K562 treated with DMSO at 1 percent for 48 hours (cell line): ENCODE measurements around the gene CREBZF. TPM values are rescaled to one million over a fixed set of nuclear protein-coding genes. Genes with fewer than 3 reads are reported as not detected.

ENCODE experiments used
- total RNA-seq: library from RNA; unstranded; fragments of 300-600 nt; gene quantifications from 2 replicates; pipeline ENCODE4 v1.2.3, GENCODE V29; 2022; ENCODE audit warnings: low replicate concordance; ENCODE audit errors: extremely low read depth

Gene CREBZF, protein sequence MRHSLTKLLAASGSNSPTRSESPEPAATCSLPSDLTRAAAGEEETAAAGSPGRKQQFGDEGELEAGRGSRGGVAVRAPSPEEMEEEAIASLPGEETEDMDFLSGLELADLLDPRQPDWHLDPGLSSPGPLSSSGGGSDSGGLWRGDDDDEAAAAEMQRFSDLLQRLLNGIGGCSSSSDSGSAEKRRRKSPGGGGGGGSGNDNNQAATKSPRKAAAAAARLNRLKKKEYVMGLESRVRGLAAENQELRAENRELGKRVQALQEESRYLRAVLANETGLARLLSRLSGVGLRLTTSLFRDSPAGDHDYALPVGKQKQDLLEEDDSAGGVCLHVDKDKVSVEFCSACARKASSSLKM
- not detected in 2 replicates for total RNA-seq

DNA sequence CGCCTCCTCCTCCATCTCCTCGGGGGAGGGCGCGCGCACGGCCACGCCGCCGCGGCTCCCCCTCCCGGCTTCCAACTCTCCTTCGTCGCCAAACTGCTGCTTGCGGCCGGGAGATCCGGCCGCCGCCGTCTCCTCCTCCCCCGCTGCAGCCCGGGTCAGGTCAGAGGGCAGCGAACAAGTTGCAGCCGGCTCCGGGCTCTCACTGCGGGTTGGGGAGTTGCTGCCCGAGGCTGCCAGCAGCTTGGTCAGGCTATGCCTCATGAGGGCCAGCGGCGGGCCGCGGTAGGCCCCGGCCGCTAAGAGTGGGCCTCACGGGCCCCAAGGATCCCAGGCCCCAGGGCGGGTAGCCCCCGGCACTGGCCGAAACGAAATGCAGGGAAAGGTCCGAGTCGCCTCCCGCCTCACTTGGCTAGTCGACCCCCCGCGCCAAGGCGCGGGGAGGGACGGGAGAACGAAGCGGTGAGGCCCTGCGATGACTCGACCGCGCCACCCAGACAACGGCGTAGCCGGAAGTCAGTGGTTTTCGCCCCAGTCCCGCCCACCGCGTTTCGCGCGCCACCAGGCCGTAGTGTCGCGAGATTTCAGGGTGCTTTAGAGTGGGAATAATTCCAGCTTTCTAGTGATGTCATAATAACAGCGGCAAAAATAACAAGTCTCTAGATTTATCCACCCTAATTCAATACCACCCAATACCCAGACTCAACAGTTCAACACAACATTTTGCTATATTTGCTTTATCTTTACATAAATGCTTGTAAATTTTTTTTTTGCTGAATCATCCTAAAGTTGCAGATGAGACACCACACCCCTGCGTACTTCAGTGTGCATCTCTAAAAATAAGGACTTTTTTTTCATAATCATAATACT is at the start of gene CREBZF:
Gene CREBZF, minus strand, starts transcription at position 515 of the 867 bp plus-strand sequence. Its CDS starts 254 bp downstream, at position 261.

DNA sequence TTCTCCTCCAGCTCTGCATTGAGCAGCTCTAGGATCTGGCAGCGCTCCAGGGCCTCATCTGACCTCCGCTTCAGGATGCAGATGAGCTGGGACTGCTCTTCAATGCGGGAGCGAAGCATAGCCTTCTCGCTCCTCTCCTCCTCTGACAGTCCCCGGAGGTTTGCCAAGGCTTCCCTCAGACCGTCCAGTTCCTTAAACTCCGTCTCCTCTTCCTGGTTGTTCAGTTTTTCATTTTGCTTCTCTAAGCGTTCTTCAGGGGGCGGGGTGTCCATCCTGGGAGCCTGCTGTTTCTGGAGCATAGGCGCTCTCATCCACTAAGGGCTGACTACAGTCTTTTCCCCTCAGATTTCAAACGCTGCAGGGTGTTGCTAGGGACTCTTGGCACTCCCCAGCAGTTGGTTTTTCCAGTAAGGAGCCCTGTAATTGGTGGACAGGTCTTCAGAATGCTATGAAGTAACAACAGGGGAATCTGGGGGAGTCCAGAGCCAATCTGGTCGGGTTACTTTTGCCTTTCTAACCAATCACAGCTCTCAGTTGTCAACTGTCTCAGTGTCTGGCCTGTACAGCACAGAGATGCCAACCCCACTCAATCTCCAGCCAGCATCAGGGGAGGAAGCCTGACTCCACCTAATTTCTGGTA is 21.0 kb upstream of the CREBZF start, which contains the start of gene CCDC89:
Gene CCDC89, minus strand, starts transcription at position 376 of the 640 bp plus-strand sequence. Its CDS starts 65 bp downstream, at position 311.

DNA sequence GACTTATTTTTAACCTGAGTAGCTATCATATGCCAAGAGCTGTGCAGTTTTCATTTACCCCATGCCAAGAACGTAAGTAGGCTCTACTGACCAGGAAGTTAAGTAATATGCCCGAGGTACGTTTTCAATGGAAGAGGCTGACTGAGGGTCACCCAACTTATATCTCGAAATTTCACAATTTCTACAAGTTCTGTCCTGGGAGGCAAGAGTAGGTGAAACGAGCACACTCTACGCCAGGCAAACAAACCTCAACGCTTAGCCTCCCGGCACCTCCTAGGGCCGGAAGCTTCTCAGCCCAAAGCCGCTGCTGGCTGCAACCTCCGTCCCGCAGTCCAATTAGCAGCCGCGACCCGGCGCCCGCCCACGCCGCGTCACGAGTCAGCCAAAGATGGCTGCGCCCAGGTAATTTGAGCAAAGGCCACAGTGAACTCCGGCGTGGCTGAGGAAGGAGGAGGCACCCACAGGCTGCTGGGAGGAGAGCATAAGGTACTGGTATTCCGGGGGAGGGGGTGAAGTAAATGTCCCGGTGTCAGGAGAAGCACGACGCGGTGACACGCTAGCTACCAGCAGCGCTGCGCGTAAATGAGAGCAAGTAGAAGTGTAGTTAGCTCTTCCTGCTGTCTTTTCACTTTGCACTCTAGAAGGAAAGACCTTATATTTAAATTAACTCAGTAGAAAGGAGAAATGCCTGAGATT is 17.2 kb downstream of the CREBZF start, which contains the start of gene TMEM126A:
Gene TMEM126A, plus strand, starts transcription at position 364 of the 696 bp plus-strand sequence. CDS start 2,289 bp downstream, outside the sequence.

DNA sequence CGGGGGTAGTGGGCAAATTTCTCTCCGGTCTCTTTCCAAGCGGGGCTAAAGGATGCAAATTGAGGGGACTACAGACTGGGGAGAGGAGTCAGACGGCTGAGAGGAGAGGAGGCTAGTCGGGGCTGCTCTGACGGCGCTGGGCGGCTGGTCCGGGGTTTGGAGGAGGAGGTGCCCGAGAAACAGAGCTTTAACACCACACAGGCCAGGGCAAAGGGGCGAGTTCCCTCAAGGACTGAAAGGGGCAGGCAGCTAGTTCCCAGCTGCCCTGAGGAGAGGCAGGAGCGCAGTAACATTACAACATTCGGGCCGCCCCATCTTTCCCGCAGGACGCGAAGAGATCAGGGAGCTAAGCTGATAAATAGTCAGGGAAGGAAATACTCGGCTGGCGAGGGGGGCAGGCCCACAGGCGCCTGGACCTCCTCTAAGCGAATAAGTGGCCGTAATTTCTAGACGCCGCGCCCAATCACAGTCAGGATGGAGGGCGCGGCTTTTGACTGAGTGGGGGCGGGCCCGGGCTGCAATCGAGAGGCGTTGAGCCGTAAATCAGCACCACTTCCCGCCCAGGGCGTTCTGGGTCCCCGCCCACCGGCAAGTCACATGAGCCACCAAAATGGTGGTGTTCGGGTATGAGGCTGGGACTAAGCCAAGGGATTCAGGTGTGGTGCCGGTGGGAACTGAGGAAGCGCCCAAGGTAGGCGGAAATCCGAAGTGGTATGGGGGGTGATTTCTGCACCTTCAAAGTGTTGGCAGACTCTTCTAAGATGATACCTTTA is 36.7 kb downstream of the CREBZF start, which contains the start of gene TMEM126B:
Gene TMEM126B, plus strand, starts transcription at position 596 of the 773 bp plus-strand sequence. Its CDS starts 15 bp downstream, at position 611.

DNA sequence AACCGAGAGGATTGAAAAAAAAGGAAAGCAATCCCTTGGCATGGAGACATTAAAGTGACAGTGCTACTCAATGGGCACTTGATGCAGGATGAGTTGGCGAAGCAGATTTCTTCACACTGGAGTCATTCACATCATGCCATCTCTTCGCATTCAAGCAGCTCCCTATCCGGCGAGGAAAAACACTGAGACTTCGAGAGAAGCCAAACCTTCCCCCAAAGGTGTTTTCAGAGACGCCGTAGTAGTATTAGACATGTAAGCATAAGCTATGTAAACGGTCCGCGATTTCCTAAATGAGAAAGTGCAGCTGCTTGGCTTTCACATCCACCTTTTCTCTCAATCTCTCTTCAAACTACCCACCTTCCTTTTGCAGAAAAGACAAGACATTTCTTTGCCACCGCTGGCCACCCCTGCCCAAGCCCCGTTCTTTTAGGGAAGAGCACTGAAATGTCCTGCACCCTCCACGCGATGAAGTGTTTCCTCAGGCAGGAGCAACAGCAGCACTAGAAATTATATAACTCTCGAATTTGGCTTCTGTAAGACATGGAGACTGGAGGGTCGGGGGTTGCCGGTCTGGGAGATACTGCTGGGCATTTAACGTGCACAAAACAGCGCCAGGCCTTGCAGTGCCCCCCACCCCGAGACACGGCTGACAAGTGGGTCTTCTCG is 37.5 kb downstream of the CREBZF start, which contains the start of gene DLG2:
Gene DLG2, minus strand, starts transcription at position 13 of the 666 bp plus-strand sequence.

Other genes starting within 250 kb of the CREBZF start
- not detected in 2 replicates for gene DLG2, start 37.8 kb downstream of the CREBZF start, total RNA-seq
- not detected in 2 replicates for gene TMEM126B, start 36.5 kb downstream of the CREBZF start, total RNA-seq
- not detected in 2 replicates for gene TMEM126A, start 17.2 kb downstream of the CREBZF start, total RNA-seq
- gene CCDC89, start 21.1 kb upstream of the CREBZF start, total RNA-seq, result not detected in 2 replicates
- gene SYTL2, start 146.0 kb upstream of the CREBZF start, total RNA-seq, result not detected in 2 replicates
- not detected in 2 replicates for gene CCDC83, start 190.3 kb upstream of the CREBZF start, total RNA-seq